GM12873 (cell line): ENCODE data around the gene TRIP10.
A peak's percentile ranks its signal among the peaks of the same experiment; 100 is the strongest.

ENCODE experiments used
- TF ChIP-seq, protein P1 (sequence below): IDR thresholded peaks from 2 replicates; pipeline ENCODE4 v1.5.1; 2012; ENCODE audit warnings: low read depth, mild to moderate bottlenecking, moderate library complexity, low read length, control low read depth; ENCODE audit not compliant: insufficient read depth; ENCODE audit errors: missing control alignments

Gene TRIP10

DNA sequence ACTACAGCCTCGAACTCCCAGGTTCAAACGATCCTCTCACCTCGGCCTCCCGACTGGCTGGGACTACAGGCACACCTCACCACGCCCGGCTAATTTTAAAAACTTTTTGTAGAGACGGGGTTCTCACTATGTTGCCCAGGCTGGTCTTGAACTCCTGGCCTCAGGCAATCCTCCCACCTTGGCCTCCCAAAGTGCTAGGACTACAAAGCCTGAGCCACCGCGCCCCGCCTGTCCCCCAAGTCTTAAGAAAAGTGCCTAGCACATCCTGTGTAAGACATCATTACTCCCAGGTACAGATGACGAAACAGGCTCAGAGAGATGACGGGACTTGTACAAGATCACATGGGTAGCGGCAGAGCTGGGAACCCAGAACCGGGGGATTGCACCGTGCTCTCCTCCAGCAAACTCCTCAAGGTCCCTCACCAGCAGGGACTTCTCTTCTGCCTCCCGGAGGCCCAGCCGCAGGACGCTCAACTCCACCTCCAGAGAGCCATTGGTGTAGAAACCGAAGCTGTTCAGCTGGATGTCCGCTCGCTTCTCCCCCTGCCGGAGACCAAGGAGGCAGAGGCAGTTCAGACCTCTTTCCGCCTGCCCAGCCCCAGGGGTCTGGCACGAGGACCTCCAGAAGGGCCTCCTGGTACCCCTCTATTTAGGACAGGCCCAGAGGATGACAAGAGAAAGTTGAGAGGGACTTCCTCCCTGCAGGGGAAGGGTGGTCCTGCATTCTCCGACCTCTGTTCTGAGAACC, 3.1 kb upstream of the TRIP10 start:
- TF ChIP-seq, protein P1, sequence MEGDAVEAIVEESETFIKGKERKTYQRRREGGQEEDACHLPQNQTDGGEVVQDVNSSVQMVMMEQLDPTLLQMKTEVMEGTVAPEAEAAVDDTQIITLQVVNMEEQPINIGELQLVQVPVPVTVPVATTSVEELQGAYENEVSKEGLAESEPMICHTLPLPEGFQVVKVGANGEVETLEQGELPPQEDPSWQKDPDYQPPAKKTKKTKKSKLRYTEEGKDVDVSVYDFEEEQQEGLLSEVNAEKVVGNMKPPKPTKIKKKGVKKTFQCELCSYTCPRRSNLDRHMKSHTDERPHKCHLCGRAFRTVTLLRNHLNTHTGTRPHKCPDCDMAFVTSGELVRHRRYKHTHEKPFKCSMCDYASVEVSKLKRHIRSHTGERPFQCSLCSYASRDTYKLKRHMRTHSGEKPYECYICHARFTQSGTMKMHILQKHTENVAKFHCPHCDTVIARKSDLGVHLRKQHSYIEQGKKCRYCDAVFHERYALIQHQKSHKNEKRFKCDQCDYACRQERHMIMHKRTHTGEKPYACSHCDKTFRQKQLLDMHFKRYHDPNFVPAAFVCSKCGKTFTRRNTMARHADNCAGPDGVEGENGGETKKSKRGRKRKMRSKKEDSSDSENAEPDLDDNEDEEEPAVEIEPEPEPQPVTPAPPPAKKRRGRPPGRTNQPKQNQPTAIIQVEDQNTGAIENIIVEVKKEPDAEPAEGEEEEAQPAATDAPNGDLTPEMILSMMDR = peak; percentile 85

DNA sequence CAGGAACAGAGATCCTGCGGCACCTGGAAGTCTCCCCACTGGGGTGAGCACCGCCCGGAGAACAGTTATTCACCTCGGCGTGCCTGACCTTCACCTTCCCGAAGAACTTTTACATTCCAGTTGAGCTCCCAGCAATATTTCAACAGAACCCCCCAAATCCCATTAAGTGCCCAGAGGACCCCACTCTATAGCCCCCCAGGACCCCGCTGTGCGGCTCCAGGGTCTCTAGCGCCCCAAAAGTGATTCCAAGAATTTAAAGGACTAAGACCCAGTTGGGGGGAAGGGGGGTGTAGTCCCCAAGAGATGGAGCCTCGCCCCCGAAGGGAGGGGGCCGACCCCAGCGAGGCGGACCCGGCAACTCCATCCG, 2.6 kb upstream of the TRIP10 start:
- TF ChIP-seq, protein P1 = no peak

DNA sequence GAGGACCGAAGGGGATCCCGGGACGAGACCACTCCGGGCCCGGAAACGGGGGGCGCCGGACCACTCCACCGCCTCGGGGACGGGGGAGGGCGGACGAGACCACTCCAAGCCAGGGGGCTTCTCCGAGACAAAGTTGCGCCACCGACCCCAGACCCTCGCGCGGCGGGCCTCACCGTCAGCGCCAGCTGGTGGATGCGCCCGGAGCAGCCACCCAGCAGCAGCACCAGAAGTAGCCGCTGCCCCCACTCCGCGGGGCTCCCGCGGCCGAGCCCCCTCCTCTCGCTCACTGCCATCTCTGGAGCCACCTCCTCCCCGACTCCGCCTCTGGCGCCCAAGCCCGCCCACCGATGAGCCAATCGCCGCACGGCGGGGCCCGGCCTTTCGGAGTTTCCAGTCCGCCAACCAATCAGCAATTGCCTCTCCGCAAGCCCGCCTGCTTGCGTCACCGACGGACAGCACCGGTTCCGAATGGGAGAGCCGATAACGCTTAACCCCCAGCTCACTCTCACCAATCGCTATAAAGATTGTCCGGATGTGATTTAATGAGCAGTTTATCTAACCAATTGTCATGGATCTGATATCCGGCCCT, 2.1 kb upstream of the TRIP10 start, which contains the start of gene GPR108:
GPR108 (minus strand) TSS at position 297 of the 589 bp plus-strand sequence; CDS start at position 293, 4 bp downstream.
- TF ChIP-seq, protein P1 = no peak

DNA sequence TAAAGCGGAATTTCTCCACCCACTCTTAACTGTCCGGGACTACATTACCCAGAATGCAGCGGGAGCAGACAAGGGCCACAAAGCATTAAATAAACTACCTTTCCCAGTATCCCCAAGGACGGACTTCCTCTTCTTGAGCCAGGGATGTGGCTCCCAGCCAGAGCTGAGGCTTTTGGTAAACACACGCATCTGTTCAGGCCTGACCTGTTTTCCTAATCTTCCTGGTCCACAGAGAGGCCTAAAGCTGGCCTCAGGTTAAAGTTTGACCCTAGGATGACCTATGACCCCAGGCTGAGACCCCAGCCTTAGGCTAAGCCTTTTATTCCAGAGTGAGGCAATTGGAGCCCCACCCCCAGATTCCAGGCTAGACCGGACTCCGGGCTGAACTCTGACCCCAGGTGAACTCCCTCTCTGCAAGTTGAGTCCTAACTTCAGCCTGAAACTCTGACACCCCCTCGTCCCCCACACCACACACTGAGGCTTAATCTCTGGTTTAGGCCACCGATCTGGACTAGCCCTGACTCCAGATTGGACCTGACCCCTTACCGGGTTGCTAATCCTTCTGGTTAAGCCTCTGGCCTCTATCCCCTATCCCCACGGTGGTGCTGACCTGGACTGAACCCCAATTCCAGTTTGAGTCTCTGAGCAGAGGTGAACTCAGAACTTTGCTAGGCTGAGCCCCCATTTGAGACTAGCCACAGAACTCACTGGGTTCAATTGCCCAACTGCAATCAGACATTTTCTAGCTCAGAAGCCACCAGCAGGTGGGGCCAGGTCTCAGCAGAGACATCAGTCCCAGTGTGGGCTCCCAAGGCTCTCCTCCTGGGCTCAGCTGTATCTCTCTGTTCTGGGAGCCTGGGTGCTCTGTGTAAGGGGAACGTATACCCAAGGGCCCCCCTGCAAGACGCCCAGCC, 1.4 kb upstream of the TRIP10 start:
- TF ChIP-seq, protein P1 = peak; percentile 85

DNA sequence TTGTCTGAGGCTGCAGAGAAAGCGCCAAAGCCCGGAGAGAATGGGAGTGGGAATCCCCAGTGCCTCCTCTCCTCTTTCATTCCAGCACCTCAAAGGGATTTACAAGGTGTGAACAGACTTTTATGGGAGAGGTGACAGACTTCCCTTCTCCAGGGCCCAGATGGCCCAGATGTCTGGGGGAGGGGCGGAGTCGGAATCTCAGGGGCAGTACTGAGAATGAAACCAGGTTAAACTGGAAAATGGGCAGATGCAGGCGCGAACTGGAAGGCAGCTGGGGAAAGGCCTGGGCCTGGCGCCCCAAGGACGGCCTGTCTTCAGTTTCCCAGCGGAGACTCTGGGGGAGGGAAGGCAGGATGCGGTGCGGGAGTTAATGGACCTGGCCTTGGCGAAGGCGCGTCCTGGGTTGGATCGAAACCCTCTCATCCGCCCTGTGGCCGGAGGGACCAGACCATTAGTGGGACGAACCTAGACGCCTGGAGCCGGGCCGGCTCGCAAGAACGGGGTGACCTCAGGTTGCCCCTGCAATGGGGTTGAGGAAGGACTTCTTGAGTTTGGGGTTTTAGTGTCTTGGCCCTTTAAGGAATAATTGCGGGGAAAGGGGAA, 592 bp upstream of the TRIP10 start:
- TF ChIP-seq, protein P1 = no peak

DNA sequence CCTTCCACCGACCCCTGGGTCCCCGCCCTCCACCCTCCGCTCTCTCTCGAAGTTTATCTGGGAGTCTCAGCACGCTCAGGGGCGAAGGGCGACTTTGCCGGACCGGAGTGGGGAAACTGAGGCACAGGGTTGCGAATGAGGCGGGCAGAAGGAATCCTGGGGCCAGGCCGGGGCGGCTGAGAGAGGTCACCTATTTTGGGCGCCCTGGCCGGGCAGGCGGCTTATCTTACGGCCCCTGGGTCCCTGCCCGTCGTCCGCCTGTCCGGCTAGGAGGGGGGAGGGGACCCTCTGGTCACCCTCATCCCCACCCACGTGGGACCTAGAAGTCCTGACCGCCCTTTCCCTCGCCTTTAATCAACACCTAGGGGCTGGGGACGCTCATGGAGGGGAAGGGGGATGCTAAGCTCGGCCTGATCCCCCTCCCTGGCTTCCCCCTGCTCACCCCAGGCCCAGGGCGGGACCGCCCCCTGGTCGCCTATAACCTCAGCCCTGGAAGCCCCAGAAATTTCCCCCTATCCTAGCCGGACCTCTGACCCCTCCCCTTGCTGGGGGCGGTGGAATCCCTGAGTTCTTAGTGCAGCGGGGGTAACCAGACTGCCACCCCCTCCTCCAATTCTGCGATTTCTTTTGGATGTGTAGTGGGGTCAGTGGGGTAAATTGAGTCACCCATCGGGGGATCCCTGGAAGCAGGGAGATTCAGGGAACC, 556 bp downstream of the TRIP10 start:
- TF ChIP-seq, protein P1 = no peak
